Upper lobe of left lung (tissue), 4 donors: Measurements from ENCODE around the gene DPP4.

Experiments
- EP300 ChIP-seq, 4 donors: sonication (generic); formaldehyde crosslinking; IDR thresholded peaks; one replicate each; pipeline ENCODE4 v1.5.1; 2017; ENCODE audit warnings: antibody characterized with exemption in 4 of 4, control low read depth in 2 of 4
- POLR2A ChIP-seq, 4 donors: fragments of 450-650 bp; IDR thresholded peaks; one replicate each; pipeline ENCODE4 v1.5.1; 2016 to 2017; ENCODE audit warnings: antibody characterized with exemption in 4 of 4, mild to moderate bottlenecking in 2 of 4
- POLR2AphosphoS5 ChIP-seq, 2 donors: sonication (generic); formaldehyde crosslinking; IDR thresholded peaks; one replicate each; pipeline ENCODE4 v1.5.1; 2017; ENCODE audit warnings: antibody characterized with exemption in 2 of 2
- TF ChIP-seq, protein P1 (sequence below), 6 experiments: fragments of 450-650 bp in 4 of 6; fragments of 200-600 bp in 2 of 6; sonication (generic) in 2 of 6; IDR thresholded peaks; one replicate each; pipeline ENCODE4 v1.5.1; 2016 to 2019; ENCODE audit warnings: antibody characterized with exemption in 6 of 6

- TF ChIP-seq POLR2AphosphoS5 (IDR thresholded peaks at IDR 0.05) (no peak), POLR2A (IDR thresholded peaks at IDR 0.05) (no peak), EP300 (IDR thresholded peaks at IDR 0.05) (no peak)
- TF ChIP-seq, protein P1, sequence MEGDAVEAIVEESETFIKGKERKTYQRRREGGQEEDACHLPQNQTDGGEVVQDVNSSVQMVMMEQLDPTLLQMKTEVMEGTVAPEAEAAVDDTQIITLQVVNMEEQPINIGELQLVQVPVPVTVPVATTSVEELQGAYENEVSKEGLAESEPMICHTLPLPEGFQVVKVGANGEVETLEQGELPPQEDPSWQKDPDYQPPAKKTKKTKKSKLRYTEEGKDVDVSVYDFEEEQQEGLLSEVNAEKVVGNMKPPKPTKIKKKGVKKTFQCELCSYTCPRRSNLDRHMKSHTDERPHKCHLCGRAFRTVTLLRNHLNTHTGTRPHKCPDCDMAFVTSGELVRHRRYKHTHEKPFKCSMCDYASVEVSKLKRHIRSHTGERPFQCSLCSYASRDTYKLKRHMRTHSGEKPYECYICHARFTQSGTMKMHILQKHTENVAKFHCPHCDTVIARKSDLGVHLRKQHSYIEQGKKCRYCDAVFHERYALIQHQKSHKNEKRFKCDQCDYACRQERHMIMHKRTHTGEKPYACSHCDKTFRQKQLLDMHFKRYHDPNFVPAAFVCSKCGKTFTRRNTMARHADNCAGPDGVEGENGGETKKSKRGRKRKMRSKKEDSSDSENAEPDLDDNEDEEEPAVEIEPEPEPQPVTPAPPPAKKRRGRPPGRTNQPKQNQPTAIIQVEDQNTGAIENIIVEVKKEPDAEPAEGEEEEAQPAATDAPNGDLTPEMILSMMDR (IDR thresholded peaks at IDR 0.05), result no peak
Observed at GRCh38 chr2:162022290-162022945, 51.6 kb downstream of the DPP4 start.
